ENCODE measurements around the gene KCNH2. TPM values are rescaled to one million over a fixed set of nuclear protein-coding genes. Genes with fewer than 3 reads are reported as not detected.

KCNH2 gene
- total RNA-seq, 1 experiment from 2014 or later = 1.8 TPM

GRCh38 chr7:150986556-150986955, 8.4 kb upstream of the KCNH2 start:
- Histone ChIP-seq H3K27me3 (ENCODE audit: control insufficient read depth, insufficient read depth, low read length) (peaks cover 3% of the 10 kb centered on the region; the same call in 1 of the 2 replicates), H3K27ac (ENCODE audit: low read length) (no peak overlapping the region), H3K4me3 (ENCODE audit: low read depth in 2 of 2, low read length in 2 of 2) (no peak overlapping the region), H3K4me1 (ENCODE audit: control insufficient read depth, insufficient read depth, low read length) (no peaks in the 10 kb centered on the region), H3K36me3 (ENCODE audit: control insufficient read depth, insufficient read depth, low read length) (no peaks in the 10 kb centered on the region), H3K9me3 (ENCODE audit: control insufficient read depth, insufficient read depth, low read depth, low read length) (peaks cover 10% of the 10 kb centered on the region)
- ChIA-PET CTCF (interaction anchor here (0.7 to 1.2 kb wide), 6 partner anchors 10 to 110 kb away, joined by 3 to 11 read pairs (median 4); no protein-coding TSS in a partner anchor), POLR2A (no interaction called here)
- BruUV-seq (replicated peaks) = no TSS peak
- in situ Hi-C loops (cut with HindIII; ENCODE audit: low pct_unique_long_range_greater_than_20kb, low sequenced_read_pairs) (no loop called here), intact Hi-C loops (cut with micrococcal nuclease; ENCODE audit: unreplicated experiment) (loop anchor here (5.0 kb wide), 1 partner anchor 209 kb away; no protein-coding TSS in a partner anchor)
- TF ChIP-seq TCF7L2 (IDR thresholded peaks at IDR 0.05; ENCODE audit: low read depth, low read length) = no peak
- no peak for TF ChIP-seq SIN3A (IDR thresholded peaks at IDR 0.05; ENCODE audit: borderline replicate concordance, insufficient read depth, low read depth, low read length)
- no peak for TF ChIP-seq POLR2AphosphoS5 (IDR thresholded peaks at IDR 0.05; ENCODE audit: low read depth, low read length)
- no peak for TF ChIP-seq CTCF (IDR thresholded peaks at IDR 0.05)
- TF ChIP-seq REST (IDR thresholded peaks at IDR 0.05; ENCODE audit: insufficient read depth in 1 of 2, low read depth in 2 of 2, low read length in 1 of 2) = no peak
- ATAC-seq = no peak
- no peak for DNase-seq (ENCODE audit: low read depth, low spot score)

- ATAC-seq = peak; percentile 91
- Histone ChIP-seq H3K9me3 (ENCODE audit: control insufficient read depth, insufficient read depth, low read depth, low read length) (peaks cover 8% of the 10 kb centered on the region), H3K4me1 (ENCODE audit: control insufficient read depth, insufficient read depth, low read length) (no peaks in the 10 kb centered on the region), H3K36me3 (ENCODE audit: control insufficient read depth, insufficient read depth, low read length) (no peaks in the 10 kb centered on the region), H3K27me3 (ENCODE audit: control insufficient read depth, insufficient read depth, low read length) (peaks cover 3% of the 10 kb centered on the region; the same call in 1 of the 2 replicates), H3K4me3 (ENCODE audit: low read depth in 2 of 2, low read length in 2 of 2) (no peak overlapping the region), H3K27ac (ENCODE audit: low read length) (no peak overlapping the region)
- intact Hi-C loops (cut with micrococcal nuclease; ENCODE audit: unreplicated experiment) (loop anchor here (5.0 kb wide), 1 partner anchor 209 kb away; no protein-coding TSS in a partner anchor), in situ Hi-C loops (cut with HindIII; ENCODE audit: low pct_unique_long_range_greater_than_20kb, low sequenced_read_pairs) (no loop called here)
- no TSS peak for BruUV-seq (replicated peaks)
- DNase-seq (ENCODE audit: low read depth, low spot score) = no peak
- ChIA-PET CTCF (interaction anchor here (0.7 to 1.7 kb wide), 6 partner anchors 11 to 110 kb away, joined by 3 to 10 read pairs (median 4); no protein-coding TSS in a partner anchor), POLR2A (no interaction called here)
- TF ChIP-seq TCF7L2 (IDR thresholded peaks at IDR 0.05; ENCODE audit: low read depth, low read length) (no peak), POLR2AphosphoS5 (IDR thresholded peaks at IDR 0.05; ENCODE audit: low read depth, low read length) (no peak), REST (IDR thresholded peaks at IDR 0.05; ENCODE audit: insufficient read depth in 1 of 2, low read depth in 2 of 2, low read length in 1 of 2) (peak in 1 of 2 experiments; percentile 66; a peak in 1 of 4 replicates), CTCF (IDR thresholded peaks at IDR 0.05) (peak; percentile 93), SIN3A (IDR thresholded peaks at IDR 0.05; ENCODE audit: borderline replicate concordance, insufficient read depth, low read depth, low read length) (no peak)
Observed at GRCh38 chr7:150986099-150986512, 8.0 kb upstream of the KCNH2 start.
